ENCODE results near the gene ATP8A1.

- no peak for TF ChIP-seq CTCF (IDR thresholded peaks at IDR 0.05; ENCODE audit: control extremely low read depth in 1 of 3, insufficient read depth in 1 of 3, low read depth in 1 of 3, low read length in 3 of 3)
- TF ChIP-seq POLR2A (IDR thresholded peaks at IDR 0.05; ENCODE audit: control extremely low read depth in 1 of 2, low read depth in 2 of 2, low read length in 2 of 2), result no peak
- no peak for TF ChIP-seq SIN3A (conservative IDR thresholded peaks at IDR 0.05 in 1 of 2, IDR thresholded peaks at IDR 0.05 in 1 of 2; ENCODE audit: low read depth in 1 of 2, low read length in 2 of 2)
- TF ChIP-seq EZH2 (IDR thresholded peaks at IDR 0.05; ENCODE audit: low read depth, low read length, severe bottlenecking), result no peak
- TF ChIP-seq ATF3 (IDR thresholded peaks at IDR 0.05; ENCODE audit: insufficient read depth, low read depth, low read length), result no peak
These were observed 83.7 kb downstream of the ATP8A1 start for GRCh38 chr4:42573249-42573648.
